GM13977 (cell line): ENCODE data around the gene PTPN9.
"Not testable (repeated sequence)": the region's sequence is repeated elsewhere in the genome, so short reads cannot be mapped to it uniquely, and the experiment has no call there.

Source experiments
- DNase-seq: peaks from one replicate; pipeline ENCODE4 v3.0.0; 2012; ENCODE audit warnings: low spot score
- in situ Hi-C: fragments of 300-500 bp; cut with MboI; formaldehyde crosslinking; loops from one replicate; pipeline ENCODE4 v1.12.0; 2022; ENCODE audit warnings: low sequenced_read_pairs, low pct_unique_long_range_greater_than_20kb, mixed read lengths, inconsistent platforms; ENCODE audit not compliant: unreplicated experiment
- TF ChIP-seq, protein P1 (sequence below): IDR thresholded peaks from 2 replicates; pipeline ENCODE4 v1.5.1; 2012; ENCODE audit warnings: mild to moderate bottlenecking, control low read depth; ENCODE audit not compliant: insufficient read depth; ENCODE audit errors: extremely low read depth, missing control alignments

Gene PTPN9

DNA sequence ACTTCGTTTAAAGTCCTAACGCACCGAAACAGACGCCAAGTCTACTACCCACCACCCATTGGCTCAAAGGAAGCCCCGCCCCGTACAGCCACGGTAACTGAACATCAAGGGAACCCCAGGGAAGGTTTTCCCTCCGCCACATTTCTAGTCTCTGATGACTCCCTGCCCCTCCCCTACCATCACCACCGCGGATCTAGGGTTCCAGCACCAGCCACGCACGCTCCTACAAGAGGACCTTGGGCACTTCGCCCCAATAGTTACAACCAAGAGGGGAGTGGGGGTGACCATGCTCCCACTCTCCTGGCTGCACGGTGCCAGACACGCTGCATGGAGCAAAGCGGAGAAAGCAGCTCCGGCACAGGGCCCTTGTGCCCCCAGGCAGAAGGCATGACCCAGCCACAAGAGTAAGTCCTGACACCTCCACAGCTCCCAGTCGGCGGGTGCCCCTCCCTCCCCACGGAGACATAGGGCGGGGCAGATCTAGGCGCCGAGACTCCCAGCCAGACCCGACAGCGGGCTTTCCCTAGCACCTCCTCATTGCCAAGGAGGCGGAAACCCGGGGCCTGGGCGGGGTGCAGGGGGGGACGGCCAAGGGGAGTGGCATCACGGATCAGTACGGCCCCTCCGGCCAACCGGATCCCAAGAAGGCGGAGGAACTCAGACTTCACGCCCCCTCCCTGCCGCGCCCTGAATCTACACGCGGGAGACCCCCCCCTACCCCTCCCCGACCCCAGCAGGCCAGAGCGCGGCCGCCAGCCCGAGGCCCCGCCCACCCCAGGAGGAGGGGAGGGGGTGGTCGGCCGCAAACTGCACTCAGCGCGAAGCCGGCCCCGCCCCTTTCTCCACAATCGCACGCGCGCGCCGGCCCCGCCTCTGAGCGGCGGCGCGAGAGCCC is 128.6 kb downstream of the PTPN9 start:
- in situ Hi-C loops = no loop called here
- DNase-seq = peak; percentile 86
- TF ChIP-seq, protein P1, sequence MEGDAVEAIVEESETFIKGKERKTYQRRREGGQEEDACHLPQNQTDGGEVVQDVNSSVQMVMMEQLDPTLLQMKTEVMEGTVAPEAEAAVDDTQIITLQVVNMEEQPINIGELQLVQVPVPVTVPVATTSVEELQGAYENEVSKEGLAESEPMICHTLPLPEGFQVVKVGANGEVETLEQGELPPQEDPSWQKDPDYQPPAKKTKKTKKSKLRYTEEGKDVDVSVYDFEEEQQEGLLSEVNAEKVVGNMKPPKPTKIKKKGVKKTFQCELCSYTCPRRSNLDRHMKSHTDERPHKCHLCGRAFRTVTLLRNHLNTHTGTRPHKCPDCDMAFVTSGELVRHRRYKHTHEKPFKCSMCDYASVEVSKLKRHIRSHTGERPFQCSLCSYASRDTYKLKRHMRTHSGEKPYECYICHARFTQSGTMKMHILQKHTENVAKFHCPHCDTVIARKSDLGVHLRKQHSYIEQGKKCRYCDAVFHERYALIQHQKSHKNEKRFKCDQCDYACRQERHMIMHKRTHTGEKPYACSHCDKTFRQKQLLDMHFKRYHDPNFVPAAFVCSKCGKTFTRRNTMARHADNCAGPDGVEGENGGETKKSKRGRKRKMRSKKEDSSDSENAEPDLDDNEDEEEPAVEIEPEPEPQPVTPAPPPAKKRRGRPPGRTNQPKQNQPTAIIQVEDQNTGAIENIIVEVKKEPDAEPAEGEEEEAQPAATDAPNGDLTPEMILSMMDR = no peak

DNA sequence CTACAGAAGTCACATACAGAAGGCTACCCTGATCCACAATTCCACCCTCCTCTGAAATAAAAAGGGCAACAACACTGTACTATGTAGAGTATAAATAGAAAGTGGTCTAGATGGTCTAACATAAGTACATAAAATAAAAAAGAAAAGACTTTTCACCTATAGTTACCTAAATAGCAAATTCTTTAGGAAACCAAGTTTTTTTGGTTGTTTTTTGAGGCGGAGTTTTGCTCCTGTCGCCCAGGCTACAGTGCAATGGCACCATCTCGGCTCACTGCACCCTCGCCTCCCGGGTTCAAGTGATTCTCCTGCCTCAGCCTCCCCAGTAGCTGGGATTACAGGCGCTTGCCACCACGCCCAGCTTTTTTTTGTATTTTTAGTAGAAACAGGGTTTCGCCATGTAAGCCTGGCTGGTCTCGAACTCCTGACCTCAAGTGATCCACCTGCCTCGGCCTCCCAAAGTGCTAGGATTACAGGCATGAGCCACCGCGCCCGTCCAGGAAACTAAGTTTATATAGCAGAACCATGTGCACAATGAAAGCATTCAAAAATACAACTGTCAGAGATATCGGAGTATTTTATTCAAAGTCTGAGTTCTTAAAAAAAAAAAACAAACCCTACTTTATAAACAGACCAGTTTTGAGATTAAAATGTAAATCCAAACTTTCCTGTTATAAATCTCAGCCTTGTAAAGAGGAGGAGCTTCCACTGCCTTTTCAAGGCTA is 129.4 kb downstream of the PTPN9 start:
- in situ Hi-C loops = no loop called here
- DNase-seq = no peak
- TF ChIP-seq, protein P1 = no peak

DNA sequence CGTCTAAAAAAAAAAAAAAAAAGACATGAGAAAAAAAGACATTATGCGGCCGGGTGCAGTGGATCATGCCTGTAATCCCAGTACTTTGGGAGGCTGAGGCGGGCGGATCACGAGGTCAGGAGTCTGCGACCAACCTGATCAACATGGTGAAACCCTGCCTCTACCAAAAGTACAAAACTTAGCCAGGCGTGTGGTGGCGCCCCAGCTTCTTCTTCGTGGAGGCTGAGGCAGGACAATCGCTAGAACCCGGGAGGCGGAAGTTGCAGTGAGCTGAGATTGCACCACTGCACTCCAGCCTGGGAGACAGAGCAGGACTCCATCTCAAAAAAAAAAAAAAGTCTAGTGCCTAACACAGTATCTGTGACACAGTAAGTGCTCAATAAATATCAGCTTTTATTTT is 130.9 kb downstream of the PTPN9 start:
- in situ Hi-C loops, DNase-seq: not testable (repeated sequence)

DNA sequence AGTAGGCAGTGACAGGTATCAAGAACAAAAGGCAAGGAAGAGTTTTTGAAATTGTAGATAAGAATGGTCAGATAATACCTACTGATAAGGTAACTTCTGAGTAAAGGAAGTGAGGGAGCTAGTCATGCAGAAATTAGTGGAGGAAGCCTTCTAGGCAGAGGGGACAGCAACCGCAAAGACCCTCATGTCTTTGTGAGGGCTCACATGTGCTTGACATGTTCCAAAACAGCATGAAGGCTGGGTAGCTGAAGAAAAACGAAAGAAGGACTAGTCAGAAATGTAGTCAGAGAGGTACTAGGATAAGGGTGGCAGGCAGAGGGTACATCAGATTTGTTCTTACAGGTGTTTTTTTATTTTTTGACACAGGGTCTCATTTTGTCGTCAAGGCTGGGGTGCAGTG is 133.0 kb downstream of the PTPN9 start:
- no peak for DNase-seq
- in situ Hi-C loops = no loop called here
- TF ChIP-seq, protein P1 = no peak

DNA sequence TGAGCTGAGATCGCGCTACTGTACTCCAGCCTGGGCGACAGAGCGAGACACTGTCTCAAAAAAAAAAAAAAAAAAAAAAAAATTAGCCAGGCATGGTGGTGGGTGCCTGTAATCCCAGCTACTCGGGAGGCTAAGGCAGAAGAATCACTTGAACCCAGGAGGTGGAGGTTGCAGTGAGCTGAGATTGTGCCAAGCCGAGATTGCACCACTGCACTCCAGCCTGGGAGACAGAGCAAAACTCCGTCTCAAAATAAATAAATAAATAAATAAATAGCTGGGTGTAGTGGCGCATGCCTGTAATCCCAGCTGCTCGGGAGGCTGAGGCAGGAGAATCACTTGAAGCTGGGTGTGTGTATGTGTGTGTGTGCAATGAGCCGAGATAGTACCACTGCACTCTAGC is 133.8 kb downstream of the PTPN9 start:
- in situ Hi-C loops, DNase-seq: not testable (repeated sequence)

DNA sequence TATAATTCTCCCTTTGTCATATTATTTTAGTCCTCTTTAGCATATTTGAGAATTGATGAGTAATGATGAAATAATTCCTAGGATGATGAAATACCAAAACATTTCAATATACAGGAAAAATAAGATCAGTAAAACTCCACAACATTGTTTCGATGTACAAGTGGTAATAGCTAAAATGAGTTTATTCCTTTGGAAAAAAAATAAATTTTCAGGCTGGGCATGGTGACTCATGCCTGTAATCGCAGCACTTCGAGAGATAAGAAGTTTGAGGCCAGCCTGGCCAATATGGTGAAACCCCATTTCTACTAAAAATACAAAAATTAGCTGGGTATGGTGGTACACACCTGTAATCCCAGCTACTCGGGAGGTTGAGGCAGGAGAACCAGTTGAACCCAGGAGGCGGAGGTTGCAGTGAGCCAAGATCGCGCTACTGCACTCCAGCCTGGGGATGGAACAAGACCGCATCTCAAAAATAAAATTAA is 135.1 kb downstream of the PTPN9 start:
- in situ Hi-C loops, DNase-seq: not testable (repeated sequence)

DNA sequence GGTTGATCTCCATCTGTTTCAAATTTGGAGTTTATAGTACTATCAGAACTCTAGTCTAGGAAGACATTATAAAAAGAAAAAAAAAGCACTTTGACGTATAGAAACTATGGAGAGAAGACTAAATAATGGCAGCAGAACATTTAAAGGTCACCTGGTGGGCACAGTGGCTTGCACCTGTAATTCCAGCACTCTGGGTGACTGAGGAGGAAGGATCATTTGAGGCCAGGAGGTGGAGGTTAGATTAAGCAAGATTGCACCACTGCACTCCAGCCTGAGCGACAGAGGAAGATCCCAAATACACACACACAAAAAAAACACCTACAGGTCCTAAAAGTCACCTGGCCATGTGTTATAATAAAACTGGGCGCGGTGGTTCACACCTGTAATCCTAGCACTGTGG is 141.4 kb downstream of the PTPN9 start:
- TF ChIP-seq, protein P1 = no peak
- in situ Hi-C loops = no loop called here
- no peak for DNase-seq

DNA sequence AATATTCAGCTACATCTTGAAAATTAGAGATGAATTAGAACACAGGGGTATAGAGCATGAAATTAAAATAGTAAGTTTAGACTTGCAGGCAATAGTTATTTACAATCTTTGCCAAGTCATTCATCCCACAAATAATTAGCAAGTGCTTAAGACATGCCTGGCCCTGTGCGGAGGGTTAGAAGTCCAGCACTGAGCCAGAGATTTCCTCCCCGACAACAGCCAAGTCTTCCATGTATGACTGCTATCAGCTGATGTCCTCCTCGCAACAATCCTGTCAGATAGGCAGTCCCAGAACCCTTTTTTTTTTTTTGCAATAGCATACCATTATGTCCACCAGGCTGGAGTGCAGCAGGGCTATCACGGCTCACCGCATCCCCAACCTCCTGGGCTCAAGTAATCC is 142.2 kb downstream of the PTPN9 start:
- in situ Hi-C loops = no loop called here
- DNase-seq = no peak
- TF ChIP-seq, protein P1 = no peak
